Activated CD8-positive, alpha-beta memory T cell treated with anti-CD3 and anti-CD28 coated beads for 4 hours (primary cell): Measurements from ENCODE around the gene KIAA0232.
"Not testable (repeated sequence)": the region's sequence is repeated elsewhere in the genome, so short reads cannot be mapped to it uniquely, and the experiment has no call there.

Source experiments
- DNase-seq, 2 donors: peaks; one replicate each; pipeline ENCODE4 v3.0.0-alpha.2; 2020; ENCODE audit warnings: low read depth in 2 of 2

The KIAA0232 gene

GRCh38 chr4:6773616-6774540 is 8.6 kb upstream of the KIAA0232 start:
- DNase-seq, result no peak

GRCh38 chr4:6775746-6776145 is 6.8 kb upstream of the KIAA0232 start:
- DNase-seq, result no peak

- no peak for DNase-seq
These were observed 5.4 kb upstream of the KIAA0232 start for GRCh38 chr4:6776920-6777635.

GRCh38 chr4:6777636-6778281 is 4.8 kb upstream of the KIAA0232 start:
- no peak for DNase-seq

GRCh38 chr4:6778435-6778834 is 4.1 kb upstream of the KIAA0232 start:
- no peak for DNase-seq

- DNase-seq, result no peak
These were observed 2.6 kb upstream of the KIAA0232 start for GRCh38 chr4:6779667-6780565.

GRCh38 chr4:6781113-6781512 is 1.4 kb upstream of the KIAA0232 start:
- no peak for DNase-seq

GRCh38 chr4:6781561-6781960 is 966 bp upstream of the KIAA0232 start:
- DNase-seq, result no peak

- DNase-seq, result no peak
These were observed 251 bp downstream of the KIAA0232 start for GRCh38 chr4:6782846-6783110.

GRCh38 chr4:6783111-6783981 is 819 bp downstream of the KIAA0232 start:
- DNase-seq, result peak; percentile 72 to 75

- DNase-seq, result no peak
These were observed 3.0 kb downstream of the KIAA0232 start for GRCh38 chr4:6785572-6785925.

GRCh38 chr4:6788123-6788522 is 5.6 kb downstream of the KIAA0232 start:
- DNase-seq, result no peak

GRCh38 chr4:6791245-6791644 is 8.7 kb downstream of the KIAA0232 start:
- not testable (repeated sequence) for DNase-seq

GRCh38 chr4:6791796-6792195 is 9.3 kb downstream of the KIAA0232 start:
- not testable (repeated sequence) for DNase-seq

- no peak for DNase-seq
These were observed 11.7 kb downstream of the KIAA0232 start for GRCh38 chr4:6794189-6794588.

- DNase-seq, result no peak
These were observed 13.3 kb downstream of the KIAA0232 start for GRCh38 chr4:6795821-6796220.

- not testable (repeated sequence) for DNase-seq
These were observed 14.8 kb downstream of the KIAA0232 start for GRCh38 chr4:6797368-6797767.

GRCh38 chr4:6799091-6799490 is 16.6 kb downstream of the KIAA0232 start:
- no peak for DNase-seq

GRCh38 chr4:6802025-6802424 is 19.5 kb downstream of the KIAA0232 start:
- DNase-seq, result no peak

GRCh38 chr4:6802626-6803025 is 20.1 kb downstream of the KIAA0232 start:
- no peak for DNase-seq

GRCh38 chr4:6803246-6803645 is 20.7 kb downstream of the KIAA0232 start:
- no peak for DNase-seq
